Measurements from ENCODE around the gene IFNGR1. TPM values are rescaled to one million over a fixed set of nuclear protein-coding genes. Genes with fewer than 3 reads are reported as not detected.

The IFNGR1 gene
- total RNA-seq, 1 experiment from 2014 or later = 34.6 TPM

DNA sequence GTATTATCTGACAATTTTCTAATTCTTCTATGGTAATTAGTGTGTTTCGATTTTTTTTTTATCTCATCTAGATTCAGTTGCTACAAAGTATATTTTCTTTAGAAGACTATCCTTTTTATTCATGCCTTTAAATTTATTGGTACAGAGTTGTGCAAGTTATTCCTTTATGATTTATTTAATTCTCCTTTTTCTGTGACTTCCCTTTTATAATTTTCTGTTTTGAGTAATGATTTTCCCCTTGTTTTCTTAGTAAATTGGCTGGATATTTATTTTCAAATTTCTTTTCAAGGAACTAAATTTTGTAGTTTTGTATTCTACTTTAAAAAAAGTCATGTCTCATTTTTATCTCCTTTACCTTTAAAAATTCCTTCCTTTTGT, 43.3 kb downstream of the IFNGR1 start:
- DNase-seq (ENCODE audit: low spot score) = no peak

DNA sequence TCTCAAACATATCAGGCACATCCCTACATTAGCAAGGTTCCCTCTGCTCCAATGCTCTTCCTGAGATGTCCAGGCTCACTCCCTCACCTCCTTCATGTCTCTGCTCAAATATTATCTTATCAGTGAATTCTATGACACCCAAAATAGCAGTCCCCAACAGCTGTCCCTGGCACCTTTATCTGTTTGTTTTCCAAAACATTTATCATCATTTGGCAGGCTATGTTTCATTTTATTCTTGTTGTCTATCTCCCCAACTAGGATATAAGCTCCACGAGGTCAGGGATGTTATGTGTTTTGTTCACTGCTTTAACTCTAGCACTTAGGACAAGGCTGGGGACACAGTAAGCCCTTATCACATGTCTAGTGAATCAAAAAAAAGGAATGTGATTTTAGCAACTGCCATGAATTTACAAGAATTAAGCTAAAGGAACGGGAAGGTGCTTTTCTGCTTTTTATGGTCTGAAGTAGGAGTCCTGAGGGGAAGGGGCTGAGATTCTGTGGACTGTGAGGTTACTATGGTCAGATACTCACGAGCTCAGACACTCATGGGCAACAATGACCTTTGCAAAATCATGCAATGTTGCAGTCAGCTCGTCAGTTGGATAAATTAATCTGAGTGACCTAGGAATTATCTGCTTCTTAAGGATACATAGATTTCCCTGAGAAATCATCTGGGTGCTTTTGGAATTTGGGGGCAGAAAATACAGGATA, 43.9 kb downstream of the IFNGR1 start:
- no peak for DNase-seq (ENCODE audit: low spot score)

GRCh38 chr6:137173501-137173900, 45.7 kb downstream of the IFNGR1 start, which contains the start of gene IL22RA2:
Gene IL22RA2, minus strand, starts transcription at chr6:137173644. Its CDS starts 11,895 bp downstream, at chr6:137161749.
- DNase-seq (ENCODE audit: low spot score) = no peak

DNA sequence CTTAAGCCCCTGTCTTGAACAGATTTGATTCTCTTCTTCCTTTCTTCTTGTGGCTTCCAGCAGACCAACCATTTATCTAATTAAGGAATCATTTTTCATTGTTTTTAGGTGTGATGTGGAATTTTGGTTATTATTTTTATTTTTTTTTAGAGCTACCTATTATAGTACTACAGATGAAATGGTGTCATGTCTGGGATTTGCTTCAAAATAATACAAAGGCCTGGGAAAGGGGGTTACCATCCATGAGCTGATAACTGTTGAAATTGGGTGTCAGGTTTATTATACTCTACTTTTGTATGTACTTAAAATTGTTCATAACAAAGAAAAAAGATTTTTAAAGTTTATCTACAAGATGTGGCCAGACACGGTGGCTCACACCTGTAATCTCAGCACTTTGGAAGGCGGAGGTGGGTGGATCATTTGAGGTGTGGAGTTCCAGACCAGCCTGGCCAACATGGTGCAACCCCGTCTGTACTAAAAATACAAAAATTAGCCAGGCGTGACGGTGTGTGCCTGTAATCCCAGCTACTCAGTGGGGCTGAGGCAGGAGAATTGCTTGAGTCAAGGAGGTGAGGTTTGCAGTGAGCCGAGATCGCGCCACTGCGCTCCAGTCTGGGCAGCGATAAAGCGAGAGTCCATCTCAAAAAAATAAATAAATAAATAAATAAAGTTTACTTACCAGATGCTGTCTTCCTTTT, 46.3 kb downstream of the IFNGR1 start:
- no peak for DNase-seq (ENCODE audit: low spot score)

GRCh38 chr6:137171824-137172733, 47.1 kb downstream of the IFNGR1 start:
- no peak for DNase-seq (ENCODE audit: low spot score)

DNA sequence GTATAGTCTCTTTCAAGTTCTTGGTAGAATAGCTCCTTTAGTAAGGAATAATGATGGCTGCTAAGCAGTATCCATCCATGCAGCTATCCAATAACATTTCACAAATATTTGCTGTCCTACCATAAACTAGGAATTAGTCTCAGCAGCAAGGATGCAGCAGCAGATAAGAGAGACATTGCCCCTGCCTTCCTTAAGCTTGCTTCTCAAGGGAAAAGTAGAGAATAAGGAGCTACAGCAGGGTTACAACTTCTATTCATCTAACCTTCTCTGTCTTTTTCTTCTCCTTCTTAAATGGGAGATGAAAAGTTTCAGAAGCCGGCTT, 48.2 kb downstream of the IFNGR1 start:
- DNase-seq (ENCODE audit: low spot score) = no peak

DNA sequence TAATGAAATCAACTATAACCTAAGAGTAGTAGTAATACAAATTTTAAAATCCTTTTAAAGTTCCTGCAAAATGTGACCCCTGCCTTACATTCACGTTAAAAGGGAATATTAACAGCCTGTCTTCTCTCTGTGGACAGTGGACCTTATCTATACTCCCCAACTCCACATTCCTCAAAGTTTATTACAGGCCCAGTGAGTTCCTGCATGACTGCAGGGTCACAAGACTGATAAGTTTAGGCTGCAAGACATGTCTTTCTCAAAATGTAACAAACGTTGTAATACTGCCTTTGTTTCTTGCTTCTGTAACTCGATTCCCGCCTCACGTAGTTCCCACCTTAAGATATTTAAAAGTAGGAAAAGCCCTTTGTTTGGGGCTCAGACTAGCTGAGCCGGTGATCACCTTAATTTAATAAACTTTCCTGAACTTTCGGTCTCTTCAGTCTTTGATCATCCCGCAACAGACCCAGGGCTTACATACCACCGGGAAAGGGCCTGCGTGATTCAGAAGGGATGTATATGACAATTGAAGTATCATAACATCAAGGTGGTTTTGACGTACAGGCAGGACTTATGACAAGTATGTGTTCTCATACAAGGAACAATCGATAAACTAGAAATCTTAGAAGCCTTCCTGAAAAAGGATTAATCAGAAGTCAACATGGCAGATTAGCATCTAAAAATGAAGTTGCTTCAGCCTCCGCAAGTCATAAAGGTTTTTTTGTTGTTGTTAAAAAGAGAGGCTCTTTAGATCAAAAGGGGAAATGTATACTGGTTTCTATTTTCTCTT, 48.7 kb downstream of the IFNGR1 start:
- DNase-seq (ENCODE audit: low spot score) = no peak

GRCh38 chr6:137167702-137168377, 51.3 kb downstream of the IFNGR1 start:
- no peak for DNase-seq (ENCODE audit: low spot score)

- DNase-seq (ENCODE audit: low spot score) = no peak
Measured at GRCh38 chr6:137166247-137167098, 52.7 kb downstream of the IFNGR1 start.

- peak; percentile 14 for DNase-seq (ENCODE audit: low spot score)
Measured at GRCh38 chr6:137165375-137166246, 53.6 kb downstream of the IFNGR1 start.

DNA sequence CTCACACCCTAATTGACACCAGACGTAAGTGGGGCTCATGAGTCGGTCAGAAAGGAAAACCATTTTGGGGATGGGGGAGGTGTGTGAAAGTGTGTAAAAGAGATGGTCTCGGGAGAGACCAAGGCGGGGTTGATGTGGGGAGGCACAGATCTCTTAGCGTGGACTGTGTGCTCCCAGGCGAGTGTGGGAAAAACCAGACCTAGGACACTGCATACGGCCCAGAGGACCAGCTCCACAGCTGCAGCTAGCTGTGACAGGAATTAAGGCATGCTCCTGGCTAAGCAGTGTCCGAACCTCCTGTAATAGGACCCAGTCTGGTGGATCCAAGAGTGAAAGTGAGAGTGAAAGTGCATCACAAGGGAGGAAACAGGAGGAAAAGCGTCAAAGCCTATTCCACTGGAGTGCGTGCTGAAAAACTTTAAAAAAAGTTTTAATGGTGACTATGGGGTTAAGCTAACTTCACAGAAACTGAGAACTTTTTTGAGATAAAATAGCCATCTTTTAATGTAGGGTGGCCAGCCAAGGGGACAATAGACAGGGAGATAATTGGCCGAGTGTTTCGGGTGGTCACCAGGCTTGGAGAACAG, 55.4 kb downstream of the IFNGR1 start:
- no peak for DNase-seq (ENCODE audit: low spot score)

GRCh38 chr6:137162692-137163306, 56.4 kb downstream of the IFNGR1 start:
- DNase-seq (ENCODE audit: low spot score) = no peak

DNA sequence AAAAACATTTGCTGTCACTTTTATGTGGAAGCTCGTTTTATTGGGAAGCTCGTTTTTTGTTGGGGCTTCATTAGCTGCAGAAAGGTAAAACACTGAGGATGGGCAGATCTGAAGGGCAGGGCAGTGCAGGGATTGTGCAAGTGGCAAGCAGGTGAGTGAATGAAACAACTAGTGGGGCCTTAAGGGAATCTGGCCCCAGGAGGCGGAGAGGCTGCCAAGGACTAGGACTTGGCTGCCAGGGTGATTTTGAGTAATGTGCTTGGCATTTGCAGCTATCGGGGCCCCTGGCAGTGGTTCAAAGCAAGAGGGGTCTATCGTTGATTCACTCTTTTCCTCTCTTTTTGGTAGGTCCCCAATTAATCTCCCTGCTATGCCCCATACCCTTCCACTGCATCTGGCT, 57.2 kb downstream of the IFNGR1 start:
- DNase-seq (ENCODE audit: low spot score) = no peak

GRCh38 chr6:137160763-137161162, 58.4 kb downstream of the IFNGR1 start:
- DNase-seq (ENCODE audit: low spot score) = peak; percentile 83

- DNase-seq (ENCODE audit: low spot score) = no peak
Measured at GRCh38 chr6:137159912-137160311, 59.3 kb downstream of the IFNGR1 start.

- no peak for DNase-seq (ENCODE audit: low spot score)
Measured at GRCh38 chr6:137157601-137158000, 61.6 kb downstream of the IFNGR1 start.

- DNase-seq (ENCODE audit: low spot score) = no peak
Measured at GRCh38 chr6:137156650-137157049, 62.5 kb downstream of the IFNGR1 start.

DNA sequence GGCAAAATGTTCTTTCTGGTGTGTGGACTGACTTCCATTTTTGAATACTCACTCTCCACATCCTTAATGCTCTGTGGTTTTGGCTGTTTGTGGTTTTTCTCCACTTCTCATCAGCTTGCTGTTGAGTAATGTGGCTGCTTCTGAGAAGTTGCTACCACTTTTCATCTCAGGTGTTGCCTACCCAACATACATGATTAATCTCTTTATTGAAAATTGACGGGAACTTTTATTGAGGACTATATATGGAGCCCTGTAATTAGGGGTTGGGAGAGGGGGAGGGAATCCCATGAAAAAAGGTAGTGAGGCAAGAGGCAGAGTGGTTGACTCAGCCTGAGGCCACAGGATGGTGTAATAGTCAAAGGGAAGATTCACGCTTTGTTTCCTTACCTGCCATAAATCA, 63.4 kb downstream of the IFNGR1 start:
- peak; percentile 68 for DNase-seq (ENCODE audit: low spot score)

Measured in A172 (cell line).